NCI-H2227 (cell line): ENCODE data around the gene PGBD2.
"Not testable (repeated sequence)": the region's sequence is repeated elsewhere in the genome, so short reads cannot be mapped to it uniquely, and the experiment has no call there.

Experiments used
- DNase-seq: peaks from one replicate; lab custom pipeline; 2025; ENCODE audit not compliant: unreplicated experiment; lab: John Stamatoyannopoulos, UW

PGBD2 gene

DNA sequence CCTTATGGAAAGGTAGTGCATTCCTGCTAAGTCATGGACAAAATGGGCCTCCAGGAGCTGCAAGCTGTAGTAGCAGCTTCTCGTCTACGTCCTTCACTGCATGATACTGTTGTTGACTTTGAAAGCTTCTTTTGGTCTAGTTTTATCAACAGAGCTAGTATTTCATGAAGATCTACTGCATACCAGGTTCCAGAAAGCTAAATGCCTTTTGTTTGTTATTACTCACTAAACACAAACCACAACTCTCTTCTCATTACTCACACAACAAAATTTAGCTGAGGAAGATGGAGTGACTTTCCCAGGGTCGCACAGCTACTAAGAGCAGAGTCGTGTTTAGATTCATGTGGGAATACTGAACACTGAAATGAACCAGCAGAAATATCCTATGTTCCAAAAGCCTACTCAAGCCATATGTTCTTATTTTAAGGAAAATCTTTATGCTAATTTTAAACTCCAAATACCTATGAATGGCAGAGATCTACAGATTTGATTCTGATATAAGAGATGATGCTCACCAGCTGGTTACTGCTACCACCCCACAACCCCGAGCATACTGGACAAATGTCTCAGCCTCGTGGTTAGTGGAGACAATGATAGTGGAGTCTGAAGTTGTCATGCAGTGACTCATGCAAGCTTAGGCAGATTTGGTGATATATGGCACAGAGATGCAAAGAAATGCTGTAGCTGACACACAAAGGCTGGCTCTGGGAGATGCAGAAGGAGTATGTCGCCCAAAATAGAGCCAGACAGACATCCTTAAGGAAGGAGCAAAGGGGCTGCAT is 20.6 kb downstream of the PGBD2 start:
- DNase-seq, result no peak

DNA sequence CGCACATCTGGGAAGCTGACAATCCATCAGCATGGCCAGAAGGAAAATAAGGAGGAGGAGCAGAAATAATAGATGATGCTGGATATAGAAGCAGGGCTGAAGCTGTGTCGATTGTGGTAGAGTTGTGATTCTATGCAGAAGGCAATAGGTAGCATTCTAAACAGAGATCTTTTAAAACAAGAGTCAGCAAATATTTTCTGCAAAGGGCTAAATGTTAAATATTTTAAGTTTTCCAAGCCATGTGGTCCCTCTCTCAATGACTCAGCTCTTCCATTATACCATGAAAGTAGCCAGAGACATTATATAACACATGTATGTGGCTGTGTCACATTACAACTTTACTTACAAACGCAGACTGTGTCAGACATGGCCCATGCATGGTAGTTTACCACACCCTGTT is 21.2 kb downstream of the PGBD2 start:
- DNase-seq, result not testable (repeated sequence)

DNA sequence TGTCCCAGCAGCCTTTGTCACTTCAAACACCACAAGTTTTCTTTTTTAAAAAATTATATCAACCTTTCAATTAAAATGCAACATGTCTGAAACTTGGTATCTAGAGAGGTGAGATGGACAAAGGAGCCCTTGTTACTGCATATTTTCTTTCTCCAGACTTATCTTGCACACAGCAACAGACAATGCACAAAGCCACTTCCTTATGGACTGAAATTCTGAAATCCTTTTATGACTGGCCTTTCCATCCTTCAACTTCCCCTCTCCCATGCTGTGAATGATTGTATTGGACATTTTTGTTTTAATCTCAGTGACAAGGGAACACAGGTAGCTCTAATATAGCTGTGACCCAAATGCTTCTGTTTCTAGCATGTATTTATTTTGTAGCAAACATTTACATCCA is 22.1 kb downstream of the PGBD2 start:
- DNase-seq, result not testable (repeated sequence)

DNA sequence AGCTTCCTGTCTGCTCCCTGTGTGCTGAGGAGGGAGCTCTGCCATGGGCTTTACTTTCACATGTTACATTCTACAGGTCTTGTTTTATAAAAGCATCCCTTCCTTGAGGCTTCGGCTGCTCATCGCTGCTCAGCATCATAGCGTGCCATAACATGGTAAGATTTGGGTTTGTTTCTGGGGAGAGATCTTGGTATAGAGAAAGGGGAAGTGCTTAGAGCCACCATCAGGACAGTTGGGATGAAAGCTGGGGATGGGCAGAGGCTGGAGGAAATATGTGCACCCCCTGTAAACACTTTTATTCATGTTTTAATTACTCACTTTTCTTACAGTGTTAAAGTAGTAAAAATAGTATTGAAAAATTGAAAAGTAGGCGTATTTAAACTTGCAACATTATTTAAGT is 24.0 kb downstream of the PGBD2 start:
- DNase-seq, result not testable (repeated sequence)

DNA sequence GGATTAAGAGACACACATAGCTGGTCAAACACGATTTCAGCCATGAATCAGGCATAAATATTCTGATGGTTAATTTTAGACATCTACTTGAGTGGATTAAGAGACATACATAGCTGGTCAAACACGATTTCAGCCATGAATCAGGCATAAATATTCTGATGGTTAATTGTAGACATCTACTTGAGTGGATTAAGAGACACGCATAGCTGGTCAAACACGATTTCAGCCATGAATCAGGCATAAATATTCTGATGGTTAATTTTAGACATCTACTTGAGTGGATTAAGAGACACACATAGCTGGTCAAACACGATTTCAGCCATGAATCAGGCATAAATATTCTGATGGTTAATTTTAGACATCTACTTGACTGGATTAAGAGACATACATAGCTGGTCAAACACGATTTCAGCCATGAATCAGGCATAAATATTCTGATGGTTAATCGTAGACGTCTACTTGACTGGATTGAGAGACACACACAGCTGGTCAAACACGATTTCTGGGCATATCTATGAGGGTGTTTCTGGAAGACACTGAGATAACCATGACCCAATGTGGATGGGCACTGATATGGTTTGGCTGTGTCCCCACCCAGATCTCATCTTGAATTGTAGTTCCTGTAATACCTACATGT is 32.3 kb downstream of the PGBD2 start:
- DNase-seq, result not testable (repeated sequence)

DNA sequence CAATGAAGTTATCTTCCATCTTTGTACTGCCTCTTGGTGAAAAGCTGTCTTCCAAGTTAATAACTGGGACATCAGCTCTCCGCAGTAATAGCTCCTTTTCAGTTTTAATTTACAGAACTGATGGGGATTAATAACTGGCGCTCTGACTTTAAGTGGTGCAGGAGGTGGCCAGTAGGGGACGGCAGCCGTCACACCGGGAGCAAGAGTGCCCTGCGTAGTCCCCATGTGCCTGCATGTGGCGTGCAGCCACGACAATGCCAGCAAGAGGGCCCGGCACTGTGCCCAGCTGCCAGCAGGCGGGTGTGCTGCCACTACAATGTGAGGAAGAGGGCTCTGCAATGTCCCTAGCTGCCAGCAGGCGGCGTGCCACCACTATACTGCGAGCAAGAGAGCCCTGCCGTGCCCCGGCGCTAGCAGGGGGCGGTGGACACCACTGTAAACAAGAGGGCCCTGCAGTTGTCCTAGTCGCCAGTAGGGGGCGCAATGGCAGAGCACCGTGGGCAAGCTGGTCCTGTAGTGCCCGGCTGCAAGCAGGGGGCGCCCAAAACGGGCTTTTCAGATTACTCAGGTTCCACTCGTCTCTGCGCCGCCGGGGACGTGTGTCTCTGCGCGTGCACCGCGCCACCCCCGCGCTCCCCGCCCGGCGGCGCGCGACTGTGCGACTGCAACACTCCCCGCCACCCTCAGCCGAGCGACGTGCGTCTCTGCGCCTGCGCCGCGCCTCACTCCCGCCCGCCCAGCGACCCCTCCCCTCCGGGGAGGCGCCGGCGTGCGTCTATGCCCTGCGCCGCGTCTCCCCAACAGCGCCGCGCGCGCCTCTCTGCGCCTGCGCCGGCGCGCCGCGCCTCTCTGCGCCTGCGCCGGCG is 38.3 kb downstream of the PGBD2 start:
- not testable (repeated sequence) for DNase-seq

DNA sequence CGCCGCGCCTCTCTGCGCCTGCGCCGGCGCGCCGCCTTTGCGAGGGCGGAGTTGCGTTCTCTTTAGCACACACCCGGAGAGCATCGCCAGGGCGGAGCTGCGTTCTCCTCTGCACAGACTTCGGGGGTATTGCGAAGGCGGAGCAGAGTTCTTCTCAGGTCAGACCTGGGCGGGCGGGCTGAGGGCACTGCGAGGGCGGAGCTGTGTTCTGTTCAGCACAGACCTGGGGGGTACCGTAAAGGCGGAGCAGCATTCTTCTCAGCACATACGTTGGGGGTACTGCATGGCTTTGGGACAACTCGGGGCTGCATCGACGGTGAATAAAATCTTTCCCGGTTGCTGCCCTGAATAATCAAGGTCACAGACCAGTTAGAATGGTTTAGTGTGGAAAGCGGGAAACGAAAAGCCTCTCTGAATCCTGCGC is 39.0 kb downstream of the PGBD2 start:
- not testable (repeated sequence) for DNase-seq

DNA sequence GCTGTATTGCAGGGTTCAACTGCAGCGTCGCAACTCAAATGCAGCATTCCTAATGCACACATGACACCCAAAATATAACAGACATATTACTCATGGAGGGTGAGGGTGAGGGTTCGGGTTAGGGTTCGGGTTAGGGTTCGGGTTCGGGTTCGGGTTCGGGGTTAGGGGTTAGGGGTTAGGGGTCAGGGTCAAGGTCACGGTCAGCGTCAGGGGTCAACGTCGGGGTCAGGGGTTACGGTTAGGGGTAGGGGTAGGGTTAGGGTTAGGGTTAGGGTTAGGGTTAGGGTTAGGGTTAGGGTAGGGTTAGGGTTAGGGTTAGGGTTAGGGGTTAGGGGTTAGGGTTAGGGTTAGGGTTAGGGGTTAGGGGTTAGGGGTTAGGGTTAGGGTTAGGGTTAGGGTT is 39.4 kb downstream of the PGBD2 start:
- not testable (repeated sequence) for DNase-seq

DNA sequence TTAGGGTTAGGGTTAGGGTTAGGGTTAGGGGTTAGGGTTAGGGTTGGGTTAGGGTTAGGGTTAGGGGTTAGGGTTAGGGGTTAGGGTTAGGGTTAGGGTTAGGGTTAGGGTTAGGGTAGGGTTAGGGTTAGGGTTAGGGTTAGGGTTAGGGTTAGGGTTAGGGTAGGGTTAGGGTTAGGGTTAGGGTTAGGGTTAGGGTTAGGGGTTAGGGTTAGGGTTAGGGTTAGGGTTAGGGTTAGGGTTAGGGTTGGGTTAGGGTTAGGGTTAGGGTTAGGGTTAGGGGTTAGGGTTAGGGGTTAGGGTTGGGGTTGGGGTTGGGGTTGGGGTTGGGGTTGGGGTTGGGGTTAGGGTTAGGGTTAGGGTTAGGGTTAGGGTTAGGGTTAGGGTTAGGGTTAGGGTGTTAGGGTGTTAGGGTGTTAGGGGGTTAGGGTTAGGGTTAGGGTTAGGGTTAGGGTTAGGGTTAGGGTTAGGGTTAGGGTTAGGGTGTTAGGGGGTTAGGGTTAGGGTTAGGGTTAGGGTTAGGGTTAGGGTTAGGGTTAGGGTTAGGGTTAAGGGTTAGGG is 39.9 kb downstream of the PGBD2 start:
- DNase-seq, result not testable (repeated sequence)
